SU-DHL-6 (cell line): Measurements from ENCODE around the gene SHOC2.

Source experiments
- CTCF ChIP-seq: fragments of 200-600 bp; sonication (generic); IDR thresholded peaks from one replicate; pipeline ENCODE4 v1.5.1; 2017; ENCODE audit warnings: antibody characterized with exemption, mild to moderate bottlenecking, low read length, moderate library complexity; ENCODE audit not compliant: insufficient read depth, poor library complexity, severe bottlenecking
- EZH2phosphoT487 ChIP-seq: fragments of 200-600 bp; sonication (generic), shearing (Covaris generic); conservative IDR thresholded peaks from 2 replicates; pipeline ENCODE4 v1.6.1; 2018; ENCODE audit warnings: mild to moderate bottlenecking, antibody characterized with exemption, low read length, moderate library complexity, mixed read lengths

- no peak for TF ChIP-seq CTCF
- TF ChIP-seq EZH2phosphoT487: no peak
Measured at GRCh38 chr10:111035542-111035941, 116.1 kb downstream of the SHOC2 start.
